Measurements from ENCODE around the gene FSTL4.
A peak's percentile ranks its signal among the peaks of the same experiment; 100 is the strongest.

FSTL4 gene

DNA sequence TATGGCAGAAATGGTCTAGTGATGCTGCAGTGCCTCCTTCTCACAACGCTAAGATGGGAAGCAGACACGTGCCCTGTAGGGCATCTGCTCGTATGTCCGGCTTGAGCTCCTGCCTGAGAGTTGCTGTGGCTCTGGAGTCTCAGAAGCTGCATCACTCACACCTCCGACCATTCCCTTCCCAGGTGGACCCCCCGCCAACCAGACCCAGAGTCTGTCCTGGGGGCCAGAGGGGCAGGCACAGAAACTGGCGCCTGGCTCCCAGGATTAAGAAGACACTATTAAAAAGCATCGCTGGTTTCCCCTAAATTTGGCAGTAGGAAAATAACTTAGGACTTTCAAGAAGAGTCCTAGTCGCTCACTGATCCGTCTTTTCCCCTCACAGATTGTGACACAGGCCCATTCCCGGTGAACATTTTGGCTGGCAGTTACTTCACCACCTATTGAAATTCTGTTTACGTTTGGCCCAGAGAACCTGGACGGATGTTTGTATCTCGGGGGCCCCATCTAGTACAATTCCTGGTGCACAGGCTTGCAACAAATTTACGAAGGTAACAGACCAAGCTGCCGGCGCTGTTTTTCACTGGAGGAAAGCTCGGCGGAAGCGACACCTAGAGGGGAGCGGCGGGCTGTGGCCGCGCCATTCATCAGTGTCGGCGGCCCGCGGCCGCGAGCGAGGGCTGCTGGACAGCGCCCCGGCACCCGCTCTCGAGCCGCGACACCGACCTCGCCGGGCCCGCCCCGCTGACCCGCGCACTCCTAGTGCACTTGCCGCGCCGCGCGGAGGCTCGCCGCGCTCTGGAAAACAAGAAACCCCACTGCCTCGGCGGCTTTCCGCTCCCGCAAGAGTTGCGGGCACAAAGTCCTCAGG is 1.6 kb downstream of the FSTL4 start:
- DNase-seq = no peak

DNA sequence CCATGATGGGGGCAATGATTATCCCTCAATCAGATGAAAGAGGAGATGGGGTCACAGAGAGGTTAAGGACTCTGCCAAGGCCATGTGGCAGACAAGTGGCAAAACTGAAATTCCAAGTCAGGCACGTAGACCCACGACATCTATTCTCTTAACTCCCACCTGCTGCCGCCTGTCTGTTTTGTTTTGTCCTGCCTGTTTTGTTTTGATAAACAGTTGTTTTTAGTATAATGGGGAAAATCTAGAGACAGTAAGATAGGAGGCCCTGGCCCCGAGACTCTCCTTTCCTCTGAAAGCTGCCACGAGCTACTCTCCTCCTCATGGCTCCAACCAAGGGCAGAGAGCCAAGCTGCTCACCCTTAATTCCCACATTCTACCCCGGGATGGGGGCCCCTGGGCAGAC is 4.9 kb downstream of the FSTL4 start:
- DNase-seq = no peak

DNA sequence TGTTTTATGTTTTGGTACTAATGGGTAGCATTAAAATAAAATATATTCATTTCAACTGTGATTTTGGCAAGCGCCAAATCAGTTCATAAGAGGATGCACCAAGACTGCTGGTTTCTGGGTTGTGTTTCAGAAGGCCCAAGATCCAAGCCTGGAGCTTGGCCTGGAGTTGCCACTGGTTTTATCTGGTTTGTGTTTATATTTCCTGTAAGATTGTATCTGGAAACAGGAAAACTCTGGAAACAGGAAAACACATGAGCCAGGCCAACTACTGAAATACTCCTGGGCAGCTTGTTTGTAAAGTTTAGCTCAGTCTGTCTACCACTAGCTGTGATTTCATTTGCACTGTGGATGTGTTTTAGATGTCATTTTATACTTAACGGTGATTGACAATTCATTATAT is 5.5 kb downstream of the FSTL4 start:
- DNase-seq = no peak

DNA sequence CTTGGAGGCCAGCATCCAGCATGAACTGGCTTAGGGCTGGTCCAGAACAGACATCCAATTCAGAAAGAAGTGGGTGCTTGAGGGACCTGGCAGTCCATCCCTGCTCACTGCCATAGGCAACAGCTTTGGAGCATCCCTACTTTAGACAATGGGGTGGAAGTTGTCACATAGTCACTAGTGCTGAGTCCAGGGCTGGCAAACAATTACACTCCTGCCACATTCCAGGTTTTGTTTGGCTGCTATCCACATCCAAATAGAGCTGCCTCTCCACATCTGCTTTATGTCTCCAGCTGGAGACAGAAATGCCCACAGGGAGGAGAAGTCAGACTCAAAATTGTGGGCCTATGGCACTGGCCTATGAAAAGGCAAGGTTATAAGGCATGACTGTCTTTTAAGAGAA is 7.0 kb downstream of the FSTL4 start:
- no peak for DNase-seq

DNA sequence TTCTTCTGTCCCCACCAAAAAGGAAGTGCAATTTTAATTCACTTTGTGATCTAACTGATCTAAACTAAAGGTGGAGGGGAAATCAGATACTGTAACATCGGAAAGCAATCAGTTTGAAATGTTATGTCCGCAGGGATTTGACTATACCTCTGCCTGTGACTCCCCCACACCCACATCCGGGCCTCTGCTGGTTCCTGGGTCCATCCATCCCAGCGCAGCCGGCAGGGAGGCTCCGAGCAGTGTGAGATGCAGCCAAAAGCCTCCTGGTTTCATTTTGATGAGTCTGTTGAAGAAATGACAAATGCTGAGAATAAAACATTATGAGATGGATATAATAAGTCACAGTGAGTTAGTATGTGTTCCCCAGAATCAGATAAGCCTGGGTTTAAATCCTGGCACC is 8.6 kb downstream of the FSTL4 start:
- no peak for DNase-seq

DNA sequence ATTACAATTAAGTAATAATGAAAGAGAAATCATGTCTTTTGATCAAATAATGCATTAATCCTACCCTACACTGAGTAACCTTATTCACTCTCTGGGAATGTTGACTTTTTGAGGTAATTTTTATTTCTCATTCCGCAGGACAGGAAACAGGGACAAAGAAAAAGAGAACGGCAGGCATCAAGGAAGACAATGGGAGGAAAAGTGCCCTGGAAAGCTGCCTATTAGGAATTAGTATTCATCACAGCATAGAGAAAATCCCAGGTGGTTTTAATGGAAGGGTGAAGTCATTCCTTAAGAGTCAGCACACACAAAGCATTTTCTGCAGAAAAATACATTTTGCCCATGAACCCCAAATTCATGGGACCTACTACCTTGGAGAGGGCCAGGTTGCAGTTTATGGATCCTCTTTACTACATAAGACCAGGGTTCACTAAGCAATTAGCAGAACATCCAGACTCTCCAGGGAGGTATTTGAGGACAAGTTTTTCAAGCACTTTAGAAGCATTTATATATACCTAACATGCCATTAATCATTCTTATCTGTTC is 9.4 kb downstream of the FSTL4 start:
- DNase-seq = no peak

DNA sequence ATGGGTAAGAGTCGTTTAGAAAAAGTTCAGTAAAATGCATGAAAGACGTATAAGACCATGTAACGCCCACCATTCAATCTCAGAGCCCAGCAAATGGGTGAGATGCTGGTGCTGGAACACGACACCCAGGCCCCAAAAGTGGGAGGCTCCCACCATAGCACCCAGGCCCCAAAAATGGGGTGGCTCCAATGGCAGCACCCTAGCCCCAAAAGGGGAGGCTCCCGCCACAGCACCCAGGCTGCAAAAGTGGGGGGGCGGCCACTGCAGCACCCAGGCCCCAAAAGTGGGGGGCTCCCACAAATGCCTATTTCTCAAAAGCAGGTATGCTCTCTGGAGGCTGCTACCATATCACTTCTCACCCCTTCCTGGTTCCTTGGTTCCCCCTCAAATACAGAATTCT is 12.7 kb downstream of the FSTL4 start:
- no peak for DNase-seq

DNA sequence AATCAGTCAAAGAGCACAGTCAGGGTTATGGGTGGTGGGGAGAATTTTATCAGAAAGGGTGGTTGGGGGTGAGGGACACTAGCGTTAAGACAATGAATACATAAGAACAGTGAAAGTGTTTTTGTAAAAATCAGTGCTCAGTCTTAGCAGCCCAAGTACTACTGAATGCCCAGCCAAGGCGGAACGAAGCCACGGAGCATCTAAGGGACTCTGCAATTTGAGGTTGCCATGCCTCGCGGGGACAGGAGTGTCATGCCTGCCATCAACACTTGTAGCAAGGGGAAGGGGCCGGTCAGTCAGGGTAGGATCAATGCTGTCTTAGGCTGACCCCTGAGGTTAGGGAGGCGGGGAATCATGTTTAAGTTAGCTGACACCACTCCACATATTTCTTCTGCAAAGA is 13.3 kb downstream of the FSTL4 start:
- DNase-seq = no peak

DNA sequence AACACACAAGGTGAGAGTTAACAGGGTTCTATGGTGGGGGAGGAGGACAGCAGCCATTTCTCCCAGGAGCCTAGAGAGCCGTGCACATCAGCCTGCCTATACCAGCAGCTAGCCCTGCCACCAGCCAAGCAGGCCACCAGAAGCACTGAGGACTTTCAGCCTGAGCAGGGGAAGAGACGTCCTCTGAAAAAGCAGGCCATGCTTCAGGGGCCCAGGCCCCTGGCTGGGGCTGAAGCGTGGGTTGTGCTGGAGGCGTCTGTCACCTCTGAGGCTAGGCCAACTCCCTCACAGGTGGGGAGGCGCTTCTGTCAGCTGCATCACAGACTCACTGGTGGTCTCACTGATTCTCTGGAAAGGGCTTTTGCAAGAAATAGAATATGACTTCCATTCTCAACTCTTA is 16.3 kb downstream of the FSTL4 start:
- no peak for DNase-seq

DNA sequence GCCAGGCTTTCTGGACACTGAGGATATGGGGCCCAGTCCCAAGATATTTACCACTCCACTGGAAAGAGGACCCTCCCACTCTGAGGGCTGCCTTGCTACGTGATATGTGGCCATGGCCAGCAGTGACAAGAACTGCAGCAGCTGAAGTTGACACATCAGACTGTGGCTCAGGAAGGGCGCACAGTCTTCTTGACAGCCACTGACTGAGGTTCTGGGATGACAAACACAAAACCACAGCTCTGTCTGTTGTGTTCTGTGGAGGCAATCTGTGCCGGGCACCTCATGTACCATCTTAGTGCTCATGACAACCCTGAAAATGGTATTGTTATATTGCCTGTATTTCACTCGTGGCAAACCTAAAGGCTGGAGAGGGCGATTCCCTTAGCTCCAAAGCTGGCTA is 16.9 kb downstream of the FSTL4 start:
- no peak for DNase-seq

DNA sequence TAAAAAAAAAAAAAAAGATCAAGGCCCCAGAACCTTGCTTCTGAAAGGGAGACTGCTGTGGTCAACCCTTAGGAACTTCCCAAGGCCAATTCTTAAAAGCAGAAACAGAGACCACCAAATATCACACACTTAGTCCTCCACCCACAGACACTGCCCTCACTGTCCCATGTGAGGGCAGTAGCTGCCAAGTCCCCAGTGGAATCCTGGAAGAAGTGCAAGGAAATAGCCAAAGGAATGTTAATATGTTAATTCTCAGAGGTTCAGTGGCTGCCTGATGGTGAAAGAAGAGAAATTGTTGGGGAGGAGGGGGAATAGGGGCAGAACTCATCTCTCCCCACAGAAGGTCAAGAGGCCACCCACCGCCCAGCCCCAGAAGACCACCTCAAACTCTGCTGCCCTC is 23.1 kb downstream of the FSTL4 start:
- DNase-seq = no peak

DNA sequence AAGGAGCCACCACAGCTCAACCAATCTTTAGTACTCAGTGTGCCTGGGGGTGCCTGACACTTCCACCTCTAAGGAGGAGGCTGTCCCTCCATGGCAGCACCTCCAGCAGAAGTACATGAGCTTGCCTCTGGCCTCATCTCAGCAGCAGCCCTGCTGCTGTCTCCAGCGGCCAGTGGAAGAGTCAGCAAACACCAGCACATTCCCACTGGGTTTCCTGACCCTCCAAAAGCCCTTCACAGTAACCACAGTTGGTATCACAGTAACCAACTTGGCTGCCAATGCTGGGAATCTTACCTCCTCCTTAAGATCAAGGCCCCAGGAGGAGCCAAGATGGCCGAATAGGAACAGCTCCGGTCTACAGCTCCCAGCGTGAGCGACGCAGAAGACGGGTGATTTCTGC is 29.4 kb downstream of the FSTL4 start:
- DNase-seq = no peak

DNA sequence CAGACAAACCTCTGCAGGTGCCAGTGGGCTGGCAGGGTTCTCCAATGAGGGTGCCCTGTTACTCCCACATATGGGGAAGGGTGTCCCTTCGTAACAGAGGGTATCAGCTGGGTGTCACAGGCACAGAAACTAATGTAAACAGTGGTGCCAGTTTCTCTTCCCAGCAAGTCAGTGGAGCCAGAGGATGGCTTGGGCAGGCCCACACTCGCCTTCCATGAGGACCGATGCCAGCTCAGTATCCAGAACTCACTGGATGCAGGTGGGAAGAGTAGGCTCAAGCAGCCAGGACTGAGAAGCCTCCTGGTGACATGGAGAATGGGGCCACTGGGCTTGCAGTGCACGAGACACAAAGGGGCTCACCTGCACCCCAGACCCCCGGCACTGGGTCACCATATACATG is 30.4 kb downstream of the FSTL4 start:
- DNase-seq = no peak

DNA sequence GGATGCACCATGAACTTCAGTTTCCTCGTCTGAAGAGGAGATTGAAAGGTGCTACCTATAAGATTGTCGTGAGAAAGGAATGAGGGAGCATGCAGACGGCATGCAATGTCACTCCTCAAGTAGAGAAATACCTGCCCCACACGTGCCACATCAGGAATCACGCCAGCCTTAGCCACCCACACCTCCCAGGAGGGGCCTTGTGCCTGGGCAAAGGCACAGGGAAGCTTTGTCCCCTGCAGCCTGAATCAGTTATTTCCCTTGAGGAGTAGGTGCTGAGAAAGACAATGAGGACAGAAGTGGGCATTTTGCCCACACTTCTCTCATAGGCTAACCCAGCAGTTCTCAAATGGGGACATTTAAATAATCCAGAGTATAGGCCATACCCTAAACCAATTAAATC is 31.0 kb downstream of the FSTL4 start:
- DNase-seq = no peak

DNA sequence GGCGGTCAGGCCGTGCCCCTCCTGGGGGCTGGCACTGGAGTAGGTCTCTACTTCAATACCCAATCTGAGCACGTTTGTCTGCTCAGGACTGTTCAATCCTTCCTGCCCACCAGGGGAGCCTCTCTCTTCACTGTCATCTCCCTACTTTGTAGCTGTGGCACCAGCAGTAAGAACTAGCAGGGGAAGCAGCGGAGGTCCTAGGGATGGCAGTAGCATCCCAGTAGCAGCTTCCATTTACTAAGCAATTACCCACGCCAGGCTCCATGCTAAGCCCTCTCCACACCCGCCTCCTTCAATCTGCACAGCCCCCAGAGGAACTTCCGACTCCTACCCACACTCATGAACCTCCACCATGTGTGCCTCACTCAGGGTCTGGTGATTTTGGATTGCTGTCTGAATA is 31.7 kb downstream of the FSTL4 start:
- no peak for DNase-seq

DNA sequence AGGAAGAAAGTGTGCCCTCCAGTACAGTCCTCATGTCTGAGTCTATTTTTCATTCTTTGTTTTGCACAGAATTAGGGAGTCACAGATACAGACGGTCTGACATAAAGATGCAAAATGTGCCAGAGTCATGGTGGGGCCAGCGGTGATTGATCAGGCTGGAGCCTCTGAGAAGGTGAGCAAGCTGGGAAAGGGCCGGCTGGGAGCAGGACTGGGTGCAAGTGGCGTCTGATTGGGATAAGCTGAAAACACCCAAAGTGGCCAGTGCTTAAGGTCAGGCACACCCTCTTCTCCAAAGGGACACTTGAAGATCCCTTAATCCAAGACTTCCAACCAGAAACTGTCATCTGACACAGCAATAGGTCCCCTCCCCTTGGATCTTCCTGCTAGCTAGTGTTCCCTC is 32.6 kb downstream of the FSTL4 start:
- no peak for DNase-seq

DNA sequence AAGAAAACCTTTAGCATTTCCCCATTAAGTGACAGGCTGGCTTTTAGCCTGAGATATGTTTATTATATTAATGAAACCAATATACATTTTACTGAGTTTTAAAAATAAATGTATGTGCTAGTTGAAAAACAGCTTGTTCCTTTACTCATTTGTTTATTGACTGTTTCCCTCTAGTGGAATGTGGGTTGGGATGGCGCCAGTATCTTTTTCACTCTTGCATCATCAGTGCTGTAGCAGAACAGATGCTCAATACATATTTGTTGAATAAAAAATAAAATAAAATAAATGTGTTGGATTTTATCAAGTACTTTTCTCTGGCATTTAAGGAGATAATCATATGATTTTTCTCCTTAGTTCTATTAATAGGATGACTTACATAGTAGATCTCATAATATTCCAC is 43.0 kb downstream of the FSTL4 start:
- DNase-seq = no peak

DNA sequence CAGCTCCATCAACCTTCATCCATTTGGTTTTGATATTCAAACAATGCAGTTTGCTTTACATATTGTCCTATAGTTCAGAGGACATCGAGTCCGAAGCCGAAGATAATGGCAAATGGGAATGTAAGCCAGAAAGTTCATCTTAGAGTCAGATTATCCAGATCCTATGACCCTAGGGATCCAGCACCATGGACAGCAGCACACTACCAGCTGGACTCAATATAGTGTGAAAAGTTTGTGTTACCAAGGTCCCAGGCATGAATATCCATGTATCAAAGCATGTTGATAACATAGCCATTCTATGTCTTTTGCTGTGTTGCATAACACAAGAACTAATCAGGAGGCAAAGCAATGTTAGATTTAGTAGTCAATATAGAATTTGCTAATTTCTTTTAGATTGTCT is 46.3 kb downstream of the FSTL4 start:
- no peak for DNase-seq

DNA sequence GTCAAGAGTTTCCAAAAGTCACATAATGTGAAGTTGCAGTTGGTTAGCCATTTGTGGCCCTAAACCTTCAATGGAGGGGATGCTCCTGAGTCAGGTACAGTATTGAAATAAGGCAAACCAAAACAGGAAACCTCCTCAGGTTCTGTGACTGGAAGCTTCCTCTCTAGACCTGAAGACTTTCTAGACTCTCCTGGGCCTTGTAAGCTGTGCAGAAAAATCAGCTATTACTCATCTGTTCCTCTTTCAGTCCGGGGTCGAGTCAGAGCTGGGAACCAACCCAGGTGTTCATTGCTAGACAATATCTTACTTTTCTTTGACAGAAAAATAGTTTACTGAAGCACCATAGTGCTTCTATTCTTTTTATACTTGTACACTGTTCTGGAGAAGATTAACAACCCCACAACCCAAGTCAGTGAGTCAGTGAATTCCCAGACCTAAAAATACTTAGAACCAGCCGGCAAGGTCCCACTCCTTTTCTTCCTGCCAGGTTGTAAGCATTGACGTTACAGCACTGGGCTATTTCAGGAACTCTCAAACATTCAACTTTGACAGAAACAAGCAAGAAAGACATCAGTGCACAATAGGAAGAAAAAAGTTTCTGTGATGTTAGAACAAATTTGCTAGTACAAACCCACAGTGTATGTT is 47.3 kb downstream of the FSTL4 start:
- no peak for DNase-seq

DNA sequence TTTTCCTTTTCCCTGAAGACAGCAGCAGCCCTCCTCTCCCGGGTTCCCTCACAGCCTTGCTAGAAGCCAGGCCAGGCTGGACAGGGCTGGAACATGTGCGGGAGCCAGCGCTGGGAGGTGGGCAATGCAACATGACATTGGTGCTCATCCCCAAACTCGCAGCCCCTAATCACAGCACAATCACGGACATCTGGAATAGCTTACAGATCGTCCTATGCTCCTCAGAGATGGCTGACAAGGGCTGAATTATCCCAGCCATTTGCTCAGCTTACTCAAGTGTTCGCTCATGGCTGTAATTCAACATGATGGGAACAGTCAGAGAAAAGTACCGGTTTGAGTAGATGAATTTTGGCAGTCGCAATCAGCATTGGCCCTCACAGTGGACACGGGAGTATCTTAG is 49.8 kb downstream of the FSTL4 start:
- DNase-seq = no peak

DNA sequence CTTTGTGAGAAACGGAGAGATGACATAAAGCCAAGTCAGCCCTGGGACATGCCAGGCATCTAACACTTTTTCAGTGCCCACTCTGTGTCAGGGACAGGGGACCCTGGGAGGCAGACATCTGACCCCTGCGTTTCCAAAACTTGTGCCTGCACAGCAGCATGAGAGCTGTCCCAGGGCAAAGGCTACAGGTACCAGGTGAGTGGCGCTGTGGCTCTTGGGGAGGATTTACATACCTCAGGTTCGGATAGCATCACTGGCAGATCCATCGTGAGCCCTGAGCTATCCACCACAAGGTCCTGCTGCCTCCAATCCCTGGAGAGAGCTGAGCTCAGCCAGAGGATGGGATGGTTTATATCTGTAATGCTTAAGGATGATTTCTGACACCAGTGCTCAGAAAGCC is 52.4 kb downstream of the FSTL4 start:
- no peak for DNase-seq

DNA sequence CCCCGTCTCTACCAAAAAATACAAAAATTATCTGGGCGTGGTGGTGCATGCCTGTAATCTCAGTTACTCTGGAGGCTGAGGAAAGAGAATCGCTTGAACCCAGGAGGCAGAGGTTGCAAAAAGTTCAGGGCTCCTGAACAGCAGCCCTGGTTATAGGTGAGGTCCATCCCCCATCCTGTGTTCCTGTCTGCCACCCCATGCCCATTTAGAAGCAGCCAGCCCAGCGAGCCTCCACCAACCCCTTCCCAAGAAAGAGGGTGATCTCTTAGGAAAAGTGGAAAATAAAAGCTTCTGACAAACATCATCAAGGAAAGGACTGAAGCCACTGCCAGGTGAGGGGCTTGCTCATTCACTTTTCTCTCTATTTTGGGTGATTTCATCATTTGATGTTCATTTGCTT is 55.8 kb downstream of the FSTL4 start:
- DNase-seq = no peak

DNA sequence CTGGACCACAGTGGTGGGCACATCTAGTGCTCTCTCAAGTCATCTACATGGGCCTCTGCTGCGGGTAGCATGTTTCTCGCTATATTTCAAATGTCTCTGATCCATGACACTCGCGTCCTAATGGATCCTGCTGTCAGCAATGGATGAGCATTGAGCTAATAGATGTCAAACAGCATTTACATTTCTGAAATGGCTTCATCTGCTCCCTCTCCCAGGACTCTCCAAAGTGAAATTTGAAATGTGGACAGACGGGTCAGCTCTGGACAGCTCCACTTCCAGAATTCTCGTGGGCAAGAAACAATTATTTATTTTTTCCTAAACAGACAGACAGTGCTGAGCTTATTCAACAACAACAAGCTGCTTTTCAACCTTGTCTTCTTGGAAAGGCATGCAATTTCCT is 58.1 kb downstream of the FSTL4 start:
- DNase-seq = no peak

DNA sequence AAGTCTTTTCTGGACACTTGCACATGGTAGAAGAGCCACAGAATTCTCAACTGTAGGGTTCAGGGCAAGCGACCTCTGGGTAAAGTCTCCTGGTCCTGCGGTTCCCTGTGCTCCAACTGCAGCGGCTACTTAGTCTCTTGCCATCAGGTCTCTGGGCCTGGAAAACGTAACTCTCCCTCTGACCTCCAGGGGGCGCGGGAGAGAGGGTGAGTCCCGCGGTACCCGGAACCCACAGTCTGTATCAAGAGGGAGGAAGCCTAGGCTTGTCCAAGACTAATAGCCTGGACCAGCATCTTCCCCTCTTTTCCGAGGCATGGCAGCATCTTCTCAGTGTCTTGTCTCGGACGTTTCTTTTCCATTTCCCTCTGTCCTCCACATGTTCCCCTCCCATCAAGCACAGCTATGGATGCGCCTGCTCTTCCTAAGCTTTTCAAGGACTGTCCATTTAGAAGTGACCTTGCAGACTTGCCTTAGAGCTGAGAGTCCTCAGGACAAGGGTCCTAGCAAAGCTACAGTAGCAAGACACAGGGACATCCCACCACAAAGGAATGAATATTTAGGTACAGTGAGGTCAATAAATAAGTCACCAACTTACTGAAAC is 59.3 kb downstream of the FSTL4 start:
- peak; percentile 24 for DNase-seq

All from activated effector memory CD4-positive, alpha-beta T cell treated with Interleukin-2 at 50 U/mL for 16 hours (primary cell).